ENCODE data around the gene NRXN2.
"Not testable (repeated sequence)": the region's sequence is repeated elsewhere in the genome, so short reads cannot be mapped to it uniquely, and the experiment has no call there.

Gene NRXN2

GRCh38 chr11:64561984-64562722 lies 160.8 kb downstream of the NRXN2 start:
- DNase-seq = no peak

GRCh38 chr11:64561429-64561828 lies 161.6 kb downstream of the NRXN2 start:
- DNase-seq = not testable (repeated sequence)

- no peak for DNase-seq
Observed at GRCh38 chr11:64560941-64561340, 162.1 kb downstream of the NRXN2 start.

- no peak for DNase-seq
Observed at GRCh38 chr11:64560139-64560771, 162.7 kb downstream of the NRXN2 start.

GRCh38 chr11:64559351-64560138 lies 163.5 kb downstream of the NRXN2 start:
- DNase-seq = no peak

GRCh38 chr11:64558869-64559268 lies 164.1 kb downstream of the NRXN2 start:
- DNase-seq = no peak

- no peak for DNase-seq
Observed at GRCh38 chr11:64558065-64558745, 164.8 kb downstream of the NRXN2 start.

- no peak for DNase-seq
Observed at GRCh38 chr11:64556721-64557250, 166.2 kb downstream of the NRXN2 start.
